Measurements from ENCODE around the gene SPTB.

SPTB gene

DNA sequence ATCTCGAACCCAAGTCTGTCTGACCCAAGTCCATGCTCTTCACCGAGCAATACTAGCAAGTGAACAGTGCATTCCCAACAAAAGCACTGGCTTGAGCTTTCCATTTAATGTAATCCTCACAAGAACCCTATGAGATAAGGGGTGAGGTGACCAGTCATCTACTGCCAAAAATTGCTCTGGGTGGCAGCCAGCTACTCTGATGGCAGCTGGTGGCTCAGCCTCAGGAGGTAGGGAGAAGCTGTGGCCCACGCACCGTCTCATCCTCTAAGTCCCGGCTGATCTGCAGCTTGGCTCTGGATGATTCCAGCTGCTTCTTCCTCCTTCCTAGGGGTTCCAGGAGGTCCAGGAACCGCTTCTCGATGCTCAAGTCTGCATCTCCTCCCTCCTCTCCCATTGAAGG, 100.2 kb downstream of the SPTB start:
- no peaks in the 10 kb centered on the region for H3K79me1 ChIP-seq (replicated peaks; ENCODE audit: low read length, poor library complexity, severe bottlenecking)
- H2BK12ac ChIP-seq (ENCODE audit: low read length in 2 of 2): no peak overlapping the region
- H2BK120ac ChIP-seq (ENCODE audit: low read depth, low read length): no peak overlapping the region
- H3K27me3 ChIP-seq (ENCODE audit: control insufficient read depth in 1 of 2, insufficient read depth in 1 of 2, low read length in 2 of 2): peaks cover 0 to 28% of the 10 kb centered on the region in 2 experiments
- H3K18ac ChIP-seq (ENCODE audit: low read depth in 1 of 2, low read length in 2 of 2): no peak overlapping the region
- H3K4ac ChIP-seq (ENCODE audit: low read depth in 1 of 2, low read length in 2 of 2): no peak overlapping the region
- H3K4me2 ChIP-seq (ENCODE audit: low read length, poor library complexity, severe bottlenecking): no peak overlapping the region
- no peak overlapping the region for H4K8ac ChIP-seq (ENCODE audit: low read length)
- no peak overlapping the region for H2BK5ac ChIP-seq (ENCODE audit: low read depth, low read length, poor library complexity, severe bottlenecking)
- H2BK15ac ChIP-seq (ENCODE audit: low read depth, poor library complexity, severe bottlenecking): no peak overlapping the region
- H2AFZ ChIP-seq (ENCODE audit: low read depth, low read length): no peak overlapping the region
- no peak overlapping the region for H2AK5ac ChIP-seq (ENCODE audit: low read length, severe bottlenecking)
- WGBS: 94% methylated on average over 7 of the region's 7 CpGs
- H3K9ac ChIP-seq (ENCODE audit: low read length): no peak overlapping the region
- no peak for DNase-seq
- no peak overlapping the region for H4K91ac ChIP-seq (ENCODE audit: low read length)
- H3K27ac ChIP-seq (ENCODE audit: low read length, poor library complexity, severe bottlenecking): no peak overlapping the region
- no peak overlapping the region for H3K23ac ChIP-seq (ENCODE audit: low read length in 2 of 2)
- H3K36me3 ChIP-seq (ENCODE audit: control insufficient read depth in 1 of 2, insufficient read depth in 2 of 2, low read depth in 1 of 2, low read length in 2 of 2): no peaks in the 10 kb centered on the region
- no peak overlapping the region for H3K4me3 ChIP-seq (ENCODE audit: insufficient read depth in 1 of 2, low read depth in 1 of 2, low read length in 2 of 2)
- H3K4me1 ChIP-seq (ENCODE audit: control insufficient read depth, insufficient read depth, low read depth, low read length): no peaks in the 10 kb centered on the region
- no peaks in the 10 kb centered on the region for H3K9me3 ChIP-seq (ENCODE audit: control insufficient read depth, low read length)
- no peak overlapping the region for H3K14ac ChIP-seq (ENCODE audit: low read length in 2 of 2)

DNA sequence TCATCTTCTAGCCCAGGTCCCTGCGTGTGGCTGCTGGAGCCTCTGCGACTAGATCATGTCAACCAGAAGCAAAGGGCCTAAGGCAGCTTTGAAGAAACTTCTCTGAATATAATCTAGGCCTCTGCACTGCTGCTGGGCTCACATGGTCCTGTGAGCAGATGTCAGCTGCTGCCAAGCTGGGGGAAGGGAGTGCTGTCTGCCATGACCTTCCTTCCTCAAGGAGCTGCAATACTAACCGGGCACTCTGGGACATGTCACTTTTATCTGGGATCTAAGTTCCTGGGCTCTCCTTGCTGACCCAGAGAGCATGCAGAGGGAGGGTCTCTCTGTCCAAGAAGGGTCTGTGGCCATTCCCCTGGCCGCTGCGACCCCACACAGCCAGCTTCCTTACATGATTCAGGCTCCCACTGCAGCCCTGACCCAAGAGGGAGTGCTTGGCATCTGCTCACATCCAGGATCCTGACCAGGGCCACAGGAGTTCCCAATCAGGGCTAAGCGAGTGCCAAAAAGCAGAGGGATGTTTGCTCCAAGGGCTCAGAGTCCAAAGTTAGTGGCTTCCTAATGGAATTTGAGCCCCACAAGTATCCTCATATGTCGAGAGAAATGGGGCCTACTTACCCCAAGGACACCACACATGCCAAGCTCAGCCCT, 101.5 kb downstream of the SPTB start:
- Histone ChIP-seq H4K91ac (ENCODE audit: low read length) (no peak overlapping the region), H3K36me3 (ENCODE audit: control insufficient read depth in 1 of 2, insufficient read depth in 2 of 2, low read depth in 1 of 2, low read length in 2 of 2) (no peaks in the 10 kb centered on the region), H3K4me3 (ENCODE audit: insufficient read depth in 1 of 2, low read depth in 1 of 2, low read length in 2 of 2) (no peak overlapping the region), H2BK120ac (ENCODE audit: low read depth, low read length) (no peak overlapping the region), H3K27ac (ENCODE audit: low read length, poor library complexity, severe bottlenecking) (no peak overlapping the region), H2BK5ac (ENCODE audit: low read depth, low read length, poor library complexity, severe bottlenecking) (no peak overlapping the region), H4K8ac (ENCODE audit: low read length) (no peak overlapping the region), H2BK15ac (ENCODE audit: low read depth, poor library complexity, severe bottlenecking) (no peak overlapping the region), H3K9me3 (ENCODE audit: control insufficient read depth, low read length) (no peaks in the 10 kb centered on the region), H2BK12ac (ENCODE audit: low read length in 2 of 2) (no peak overlapping the region), H3K9ac (ENCODE audit: low read length) (no peak overlapping the region), H3K79me1 (replicated peaks; ENCODE audit: low read length, poor library complexity, severe bottlenecking) (no peaks in the 10 kb centered on the region), H3K4me1 (ENCODE audit: control insufficient read depth, insufficient read depth, low read depth, low read length) (no peaks in the 10 kb centered on the region), H3K4me2 (ENCODE audit: low read length, poor library complexity, severe bottlenecking) (no peak overlapping the region), H2AK5ac (ENCODE audit: low read length, severe bottlenecking) (no peak overlapping the region), H2AFZ (ENCODE audit: low read depth, low read length) (no peak overlapping the region), H3K4ac (ENCODE audit: low read depth in 1 of 2, low read length in 2 of 2) (no peak overlapping the region), H3K27me3 (ENCODE audit: control insufficient read depth in 1 of 2, insufficient read depth in 1 of 2, low read length in 2 of 2) (peaks cover 0 to 26% of the 10 kb centered on the region in 2 experiments), H3K14ac (ENCODE audit: low read length in 2 of 2) (no peak overlapping the region), H3K23ac (ENCODE audit: low read length in 2 of 2) (no peak overlapping the region), H3K18ac (ENCODE audit: low read depth in 1 of 2, low read length in 2 of 2) (peak overlapping the region in 1 of 2 experiments; percentile 37)
- 91% methylated on average over 6 of the region's 7 CpGs for whole genome bisulfite sequencing
- DNase-seq: no peak

DNA sequence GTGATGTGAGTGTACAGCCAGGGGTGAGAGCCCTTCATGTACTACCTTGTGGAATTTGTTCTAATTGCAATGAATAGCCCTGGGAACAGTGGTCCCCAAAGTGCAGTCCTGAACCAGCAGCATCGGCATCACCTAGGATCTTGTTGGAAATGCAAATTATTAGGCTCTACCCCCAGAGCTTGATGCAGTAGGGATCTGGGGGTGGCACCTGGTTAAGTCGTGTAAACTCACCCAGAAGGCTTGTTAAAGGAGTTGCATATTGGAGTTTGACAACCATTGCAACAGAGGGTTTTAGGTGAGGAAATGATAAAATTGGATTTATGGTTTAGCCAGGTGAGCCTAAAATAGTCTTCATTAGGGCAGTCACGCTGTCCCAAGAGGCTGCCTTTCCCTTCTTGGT, 102.2 kb downstream of the SPTB start:
- H3K4me2 ChIP-seq (ENCODE audit: low read length, poor library complexity, severe bottlenecking): no peak overlapping the region
- H3K14ac ChIP-seq (ENCODE audit: low read length in 2 of 2): no peak overlapping the region
- DNase-seq: no peak
- no peak overlapping the region for H4K8ac ChIP-seq (ENCODE audit: low read length)
- H3K27me3 ChIP-seq (ENCODE audit: control insufficient read depth in 1 of 2, insufficient read depth in 1 of 2, low read length in 2 of 2): peaks cover 0 to 33% of the 10 kb centered on the region in 2 experiments
- no peak overlapping the region for H3K4ac ChIP-seq (ENCODE audit: low read depth in 1 of 2, low read length in 2 of 2)
- no peak overlapping the region for H2BK120ac ChIP-seq (ENCODE audit: low read depth, low read length)
- no peaks in the 10 kb centered on the region for H3K9me3 ChIP-seq (ENCODE audit: control insufficient read depth, low read length)
- H4K91ac ChIP-seq (ENCODE audit: low read length): no peak overlapping the region
- H3K36me3 ChIP-seq (ENCODE audit: control insufficient read depth in 1 of 2, insufficient read depth in 2 of 2, low read depth in 1 of 2, low read length in 2 of 2): peaks cover 0 to 4% of the 10 kb centered on the region in 2 experiments
- no peak overlapping the region for H3K9ac ChIP-seq (ENCODE audit: low read length)
- H3K4me3 ChIP-seq (ENCODE audit: insufficient read depth in 1 of 2, low read depth in 1 of 2, low read length in 2 of 2): no peak overlapping the region
- H3K79me1 ChIP-seq (replicated peaks; ENCODE audit: low read length, poor library complexity, severe bottlenecking): no peaks in the 10 kb centered on the region
- 90% methylated on average over 3 of the region's 3 CpGs for WGBS
- no peak overlapping the region for H2BK12ac ChIP-seq (ENCODE audit: low read length in 2 of 2)
- no peak overlapping the region for H2BK5ac ChIP-seq (ENCODE audit: low read depth, low read length, poor library complexity, severe bottlenecking)
- H3K23ac ChIP-seq (ENCODE audit: low read length in 2 of 2): no peak overlapping the region
- no peak overlapping the region for H2AK5ac ChIP-seq (ENCODE audit: low read length, severe bottlenecking)
- H3K4me1 ChIP-seq (ENCODE audit: control insufficient read depth, insufficient read depth, low read depth, low read length): no peaks in the 10 kb centered on the region
- H3K18ac ChIP-seq (ENCODE audit: low read depth in 1 of 2, low read length in 2 of 2): no peak overlapping the region
- no peak overlapping the region for H3K27ac ChIP-seq (ENCODE audit: low read length, poor library complexity, severe bottlenecking)
- no peak overlapping the region for H2AFZ ChIP-seq (ENCODE audit: low read depth, low read length)
- no peak overlapping the region for H2BK15ac ChIP-seq (ENCODE audit: low read depth, poor library complexity, severe bottlenecking)

DNA sequence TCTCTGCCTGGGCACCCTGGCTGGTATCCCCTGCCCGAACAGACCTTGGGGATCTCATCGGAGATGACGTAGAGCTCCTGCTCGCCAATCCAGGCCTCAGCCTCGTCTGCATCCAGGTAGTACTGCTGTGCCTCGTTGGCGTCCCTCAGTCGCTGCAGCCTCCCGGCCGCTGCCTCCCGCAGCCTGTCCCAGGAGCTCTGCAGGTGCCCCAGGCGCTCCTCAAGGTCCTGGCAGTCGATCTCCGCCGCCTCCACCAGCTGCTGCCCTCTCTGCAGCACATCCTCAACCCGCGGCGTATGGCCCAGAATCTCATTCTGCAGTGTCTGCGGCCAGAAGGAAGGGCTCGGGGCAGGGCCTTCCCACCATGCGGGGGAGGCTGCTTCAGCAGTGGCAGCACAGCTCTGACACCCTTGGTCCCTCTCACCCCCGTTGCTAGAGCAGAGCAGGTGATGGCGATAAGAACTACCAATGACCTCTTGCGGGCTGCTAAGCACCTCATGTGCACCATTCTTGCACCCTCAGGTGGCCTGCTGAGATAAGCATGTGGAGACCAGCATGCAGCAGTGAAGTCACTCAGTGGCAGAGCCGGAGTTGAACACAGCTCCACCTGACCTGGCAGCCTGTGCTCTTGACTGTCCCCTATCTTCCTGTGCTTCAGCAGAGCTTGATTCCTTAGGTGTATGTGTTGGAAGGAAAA, 104.5 kb downstream of the SPTB start:
- no peak overlapping the region for H3K4me3 ChIP-seq (ENCODE audit: insufficient read depth in 1 of 2, low read depth in 1 of 2, low read length in 2 of 2)
- no peak overlapping the region for H4K91ac ChIP-seq (ENCODE audit: low read length)
- no peaks in the 10 kb centered on the region for H3K79me1 ChIP-seq (replicated peaks; ENCODE audit: low read length, poor library complexity, severe bottlenecking)
- H3K4ac ChIP-seq (ENCODE audit: low read depth in 1 of 2, low read length in 2 of 2): no peak overlapping the region
- no peaks in the 10 kb centered on the region for H3K9me3 ChIP-seq (ENCODE audit: control insufficient read depth, low read length)
- H2BK15ac ChIP-seq (ENCODE audit: low read depth, poor library complexity, severe bottlenecking): peak overlapping the region; percentile 8
- H2AFZ ChIP-seq (ENCODE audit: low read depth, low read length): no peak overlapping the region
- no peak overlapping the region for H2BK120ac ChIP-seq (ENCODE audit: low read depth, low read length)
- H3K4me1 ChIP-seq (ENCODE audit: control insufficient read depth, insufficient read depth, low read depth, low read length): no peaks in the 10 kb centered on the region
- peaks cover 0 to 6% of the 10 kb centered on the region in 2 experiments for H3K36me3 ChIP-seq (ENCODE audit: control insufficient read depth in 1 of 2, insufficient read depth in 2 of 2, low read depth in 1 of 2, low read length in 2 of 2)
- H3K18ac ChIP-seq (ENCODE audit: low read depth in 1 of 2, low read length in 2 of 2): no peak overlapping the region
- no peak overlapping the region for H3K9ac ChIP-seq (ENCODE audit: low read length)
- H3K23ac ChIP-seq (ENCODE audit: low read length in 2 of 2): no peak overlapping the region
- 92% methylated on average over 25 of the region's 25 CpGs for WGBS
- no peak overlapping the region for H4K8ac ChIP-seq (ENCODE audit: low read length)
- no peak overlapping the region for H2AK5ac ChIP-seq (ENCODE audit: low read length, severe bottlenecking)
- H3K27me3 ChIP-seq (ENCODE audit: control insufficient read depth in 1 of 2, insufficient read depth in 1 of 2, low read length in 2 of 2): peaks cover 0 to 49% of the 10 kb centered on the region in 2 experiments
- no peak overlapping the region for H2BK12ac ChIP-seq (ENCODE audit: low read length in 2 of 2)
- H3K27ac ChIP-seq (ENCODE audit: low read length, poor library complexity, severe bottlenecking): no peak overlapping the region
- no peak for DNase-seq
- H2BK5ac ChIP-seq (ENCODE audit: low read depth, low read length, poor library complexity, severe bottlenecking): no peak overlapping the region
- no peak overlapping the region for H3K4me2 ChIP-seq (ENCODE audit: low read length, poor library complexity, severe bottlenecking)
- H3K14ac ChIP-seq (ENCODE audit: low read length in 2 of 2): no peak overlapping the region
